Large intestine (tissue), 3 donors: ENCODE measurements around the gene ACOT8. TPM values are rescaled to one million over a fixed set of nuclear protein-coding genes. Genes with fewer than 3 reads are reported as not detected.
A peak's percentile ranks its signal among the peaks of the same experiment; 100 is the strongest.

ENCODE experiments used
- DNase-seq, 2 donors: peaks; one replicate each; pipeline versions ENCODE4 v3.0.0 to v3.0.0-alpha.2; 2013
- H3K27ac ChIP-seq: one replicate; pipeline ENCODE4 v1.5.1; 2013; ENCODE audit warnings: low read length
- H3K27me3 ChIP-seq: 2 replicates; pipeline ENCODE4 v1.6.1; 2013; ENCODE audit warnings: low read length; ENCODE audit not compliant: control insufficient read depth, insufficient read depth
- H3K36me3 ChIP-seq: 2 replicates; pipeline ENCODE4 v1.6.1; 2013; ENCODE audit warnings: low read length; ENCODE audit not compliant: control insufficient read depth, insufficient read depth
- H3K4me1 ChIP-seq: one replicate; pipeline ENCODE4 v1.6.1; 2013; ENCODE audit warnings: low read length; ENCODE audit not compliant: control insufficient read depth, insufficient read depth
- H3K4me3 ChIP-seq: one replicate; pipeline ENCODE4 v1.5.1; 2013; ENCODE audit warnings: low read length
- H3K9me3 ChIP-seq: one replicate; pipeline ENCODE4 v1.6.1; 2013; ENCODE audit warnings: mild to moderate bottlenecking, low read depth, low read length, moderate library complexity; ENCODE audit not compliant: control insufficient read depth
- WGBS: methylation state at CpG from one replicate; pipeline ENCODE4 v1.1.5; 2013; ENCODE audit warnings: low lambda C conversion rate; ENCODE audit not compliant: insufficient coverage; 5-methylcytosine and 5-hydroxymethylcytosine counted together
- polyA plus RNA-seq: library from polyadenylated mRNA; unstranded; fragments of 120-200 nt; gene quantifications from one replicate; pipeline ENCODE4 v1.2.1, GENCODE V29; 2013

The ACOT8 gene
- polyA plus RNA-seq, 1 donor: 26.5 TPM

GRCh38 chr20:45872626-45873025, 15.4 kb upstream of the ACOT8 start:
- Histone ChIP-seq H3K4me1 (peaks cover 3% of the 10 kb centered on the region), H3K36me3 (peaks cover 18% of the 10 kb centered on the region), H3K9me3 (no peaks in the 10 kb centered on the region), H3K4me3 (no peak overlapping the region), H3K27ac (no peak overlapping the region), H3K27me3 (no peaks in the 10 kb centered on the region)
- DNase-seq: no peak
- WGBS: no CpG with 5 or more reads among the region's 4 CpGs

GRCh38 chr20:45867819-45868176, 10.6 kb upstream of the ACOT8 start:
- H3K9me3 ChIP-seq: no peaks in the 10 kb centered on the region
- no peaks in the 10 kb centered on the region for H3K27me3 ChIP-seq
- H3K27ac ChIP-seq: peak overlapping the region; percentile 45
- H3K36me3 ChIP-seq: peaks cover 5% of the 10 kb centered on the region
- H3K4me3 ChIP-seq: no peak overlapping the region
- no peak for DNase-seq
- peaks cover 15% of the 10 kb centered on the region for H3K4me1 ChIP-seq

GRCh38 chr20:45867136-45867818, 10.1 kb upstream of the ACOT8 start:
- no peaks in the 10 kb centered on the region for H3K9me3 ChIP-seq
- H3K27me3 ChIP-seq: no peaks in the 10 kb centered on the region
- WGBS: 40% methylated on average over 1 of the region's 6 CpGs
- H3K27ac ChIP-seq: peak overlapping the region; percentile 45
- H3K36me3 ChIP-seq: peaks cover under 1% of the 10 kb centered on the region
- peaks cover 15% of the 10 kb centered on the region for H3K4me1 ChIP-seq
- peak in 1 of 2 donors; percentile 53 for DNase-seq
- H3K4me3 ChIP-seq: no peak overlapping the region

- no peaks in the 10 kb centered on the region for H3K9me3 ChIP-seq
- H3K27me3 ChIP-seq: no peaks in the 10 kb centered on the region
- H3K36me3 ChIP-seq: no peaks in the 10 kb centered on the region
- peaks cover 16% of the 10 kb centered on the region for H3K4me1 ChIP-seq
- WGBS: 100% methylated on average over 3 of the region's 5 CpGs
- DNase-seq: no peak
- no peak overlapping the region for H3K27ac ChIP-seq
- H3K4me3 ChIP-seq: no peak overlapping the region
Observed at GRCh38 chr20:45866454-45866853, 9.3 kb upstream of the ACOT8 start.

- no CpG with 5 or more reads among the region's 7 CpGs for WGBS
- peak overlapping the region; percentile 57 for H3K27ac ChIP-seq
- H3K4me3 ChIP-seq: no peak overlapping the region
- peaks cover 25% of the 10 kb centered on the region for H3K4me1 ChIP-seq
- H3K9me3 ChIP-seq: no peaks in the 10 kb centered on the region
- no peaks in the 10 kb centered on the region for H3K27me3 ChIP-seq
- H3K36me3 ChIP-seq: no peaks in the 10 kb centered on the region
- peak; percentile 63 to 81 for DNase-seq
Observed at GRCh38 chr20:45863543-45864470, 6.6 kb upstream of the ACOT8 start.

GRCh38 chr20:45861221-45862075, 4.3 kb upstream of the ACOT8 start:
- H3K36me3 ChIP-seq: no peaks in the 10 kb centered on the region
- no peak overlapping the region for H3K4me3 ChIP-seq
- H3K4me1 ChIP-seq: peaks cover 29% of the 10 kb centered on the region
- DNase-seq: peak in 1 of 2 donors; percentile 46
- no peaks in the 10 kb centered on the region for H3K9me3 ChIP-seq
- no peaks in the 10 kb centered on the region for H3K27me3 ChIP-seq
- 71% methylated on average over 3 of the region's 7 CpGs for WGBS
- H3K27ac ChIP-seq: no peak overlapping the region

- no peak overlapping the region for H3K4me3 ChIP-seq
- H3K27me3 ChIP-seq: no peaks in the 10 kb centered on the region
- no peak overlapping the region for H3K27ac ChIP-seq
- no peak for DNase-seq
- H3K4me1 ChIP-seq: peaks cover 37% of the 10 kb centered on the region
- no peaks in the 10 kb centered on the region for H3K36me3 ChIP-seq
- no peaks in the 10 kb centered on the region for H3K9me3 ChIP-seq
- WGBS: no CpG with 5 or more reads among the region's 7 CpGs
Observed at GRCh38 chr20:45860560-45861220, 3.5 kb upstream of the ACOT8 start.

GRCh38 chr20:45859916-45860315, 2.7 kb upstream of the ACOT8 start:
- no CpG with 5 or more reads among the region's 5 CpGs for WGBS
- DNase-seq: no peak
- no peaks in the 10 kb centered on the region for H3K9me3 ChIP-seq
- H3K27me3 ChIP-seq: no peaks in the 10 kb centered on the region
- peaks cover 38% of the 10 kb centered on the region for H3K4me1 ChIP-seq
- H3K27ac ChIP-seq: no peak overlapping the region
- peaks cover 3% of the 10 kb centered on the region for H3K36me3 ChIP-seq
- H3K4me3 ChIP-seq: no peak overlapping the region

- Histone ChIP-seq H3K27me3 (no peaks in the 10 kb centered on the region), H3K27ac (peak overlapping the region; percentile 83), H3K36me3 (peaks cover 15% of the 10 kb centered on the region), H3K4me1 (peaks cover 28% of the 10 kb centered on the region), H3K9me3 (no peaks in the 10 kb centered on the region), H3K4me3 (peak overlapping the region; percentile 78)
- no peak for DNase-seq
- WGBS: no CpG with 5 or more reads among the region's 13 CpGs
Observed at GRCh38 chr20:45857882-45858216, 657 bp upstream of the ACOT8 start.

- Histone ChIP-seq H3K36me3 (peaks cover 17% of the 10 kb centered on the region), H3K27ac (no peak overlapping the region), H3K9me3 (no peaks in the 10 kb centered on the region), H3K4me1 (peaks cover 25% of the 10 kb centered on the region), H3K27me3 (no peaks in the 10 kb centered on the region), H3K4me3 (no peak overlapping the region)
- whole genome bisulfite sequencing: no CpG with 5 or more reads among the region's 2 CpGs
- DNase-seq: no peak
Observed at GRCh38 chr20:45853484-45853883, 3.7 kb downstream of the ACOT8 start.
